GM12891 (cell line): Measurements from ENCODE around the gene AHI1.

Source experiments
- PAX5 ChIP-seq: IDR thresholded peaks from 2 replicates; pipeline ENCODE4 v1.6.1; 2011; ENCODE audit warnings: low read length, moderate library complexity, mild to moderate bottlenecking; ENCODE audit not compliant: insufficient read depth, severe bottlenecking
- POLR2A ChIP-seq: IDR thresholded peaks from 2 replicates; pipeline ENCODE4 v1.6.1; 2011; ENCODE audit warnings: low read depth, low read length, control low read depth
- POLR2AphosphoS5 ChIP-seq: IDR thresholded peaks from 2 replicates; pipeline ENCODE4 v1.6.1; 2011; ENCODE audit warnings: low read depth, low read length, control low read depth
- SPI1 ChIP-seq: IDR thresholded peaks from 2 replicates; pipeline ENCODE4 v1.6.1; 2011; ENCODE audit warnings: low read depth, low read length, control low read depth
- TAF1 ChIP-seq: IDR thresholded peaks from 2 replicates; pipeline ENCODE4 v1.6.1; 2011; ENCODE audit warnings: low read depth, low read length, control low read depth

GRCh38 chr6:135268740-135269139 lies 228.8 kb downstream of the AHI1 start:
- no peak for TF ChIP-seq TAF1
- TF ChIP-seq POLR2AphosphoS5: no peak
- TF ChIP-seq POLR2A: no peak
- no peak for TF ChIP-seq SPI1
- TF ChIP-seq PAX5: no peak
